Transverse colon (tissue), 4 donors: ENCODE data around the gene ISLR.

Source experiments
- POLR2A ChIP-seq: fragments of 450-650 bp; IDR thresholded peaks from one replicate; pipeline ENCODE4 v1.6.1; 2016; ENCODE audit warnings: antibody characterized with exemption, mild to moderate bottlenecking, moderate library complexity
- POLR2AphosphoS5 ChIP-seq, 3 donors: sonication (generic); formaldehyde crosslinking; IDR thresholded peaks; one replicate each; pipeline ENCODE4 v1.6.1; 2016; ENCODE audit warnings: antibody characterized with exemption in 3 of 3
- TF ChIP-seq, protein P1 (sequence below), 5 experiments: fragments of 200-600 bp in 3 of 5; fragments of 450-650 bp in 2 of 5; sonication (generic) in 3 of 5; IDR thresholded peaks; 1 replicate in 2 of 5; 2 replicates in 3 of 5; pipeline ENCODE4 v1.5.1; 2016 to 2017; ENCODE audit warnings: antibody characterized with exemption in 5 of 5, inconsistent platforms in 3 of 5, mild to moderate bottlenecking in 2 of 5, moderate library complexity in 1 of 5

GRCh38 chr15:74193299-74193718 is 19.8 kb downstream of the ISLR start:
- TF ChIP-seq, protein P1, sequence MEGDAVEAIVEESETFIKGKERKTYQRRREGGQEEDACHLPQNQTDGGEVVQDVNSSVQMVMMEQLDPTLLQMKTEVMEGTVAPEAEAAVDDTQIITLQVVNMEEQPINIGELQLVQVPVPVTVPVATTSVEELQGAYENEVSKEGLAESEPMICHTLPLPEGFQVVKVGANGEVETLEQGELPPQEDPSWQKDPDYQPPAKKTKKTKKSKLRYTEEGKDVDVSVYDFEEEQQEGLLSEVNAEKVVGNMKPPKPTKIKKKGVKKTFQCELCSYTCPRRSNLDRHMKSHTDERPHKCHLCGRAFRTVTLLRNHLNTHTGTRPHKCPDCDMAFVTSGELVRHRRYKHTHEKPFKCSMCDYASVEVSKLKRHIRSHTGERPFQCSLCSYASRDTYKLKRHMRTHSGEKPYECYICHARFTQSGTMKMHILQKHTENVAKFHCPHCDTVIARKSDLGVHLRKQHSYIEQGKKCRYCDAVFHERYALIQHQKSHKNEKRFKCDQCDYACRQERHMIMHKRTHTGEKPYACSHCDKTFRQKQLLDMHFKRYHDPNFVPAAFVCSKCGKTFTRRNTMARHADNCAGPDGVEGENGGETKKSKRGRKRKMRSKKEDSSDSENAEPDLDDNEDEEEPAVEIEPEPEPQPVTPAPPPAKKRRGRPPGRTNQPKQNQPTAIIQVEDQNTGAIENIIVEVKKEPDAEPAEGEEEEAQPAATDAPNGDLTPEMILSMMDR (IDR thresholded peaks at IDR 0.05), result no peak
- no peak for TF ChIP-seq POLR2A
- no peak for TF ChIP-seq POLR2AphosphoS5 (IDR thresholded peaks at IDR 0.05)
